ENCODE results near the gene MIPEP.
"Not testable (repeated sequence)": the region's sequence is repeated elsewhere in the genome, so short reads cannot be mapped to it uniquely, and the experiment has no call there.

MIPEP gene

DNA sequence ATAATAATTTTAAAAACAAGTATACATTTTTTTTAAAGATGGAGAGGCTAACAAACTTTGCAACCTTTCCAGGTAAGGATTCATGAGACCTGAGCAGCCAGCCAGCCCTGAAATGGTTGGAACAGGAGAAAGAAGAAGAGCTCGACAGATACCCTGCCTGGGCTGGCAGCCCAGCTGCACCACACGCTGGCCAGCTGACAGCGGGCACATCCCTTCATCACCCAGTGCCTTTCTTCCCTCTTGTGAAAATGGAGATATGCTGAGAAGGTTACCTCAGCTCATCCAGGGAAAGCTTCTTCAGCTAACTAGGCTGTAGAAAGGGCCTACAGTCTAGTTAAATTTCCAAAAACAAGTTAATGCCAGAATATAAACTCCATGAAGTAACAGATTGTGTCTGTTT lies 4.8 kb downstream of the MIPEP start:
- peak in 1 of 2 donors; percentile 6 for DNase-seq

- DNase-seq: peak in 1 of 2 donors; percentile 28
Measured at GRCh38 chr13:23883255-23883654, 5.9 kb downstream of the MIPEP start.

DNA sequence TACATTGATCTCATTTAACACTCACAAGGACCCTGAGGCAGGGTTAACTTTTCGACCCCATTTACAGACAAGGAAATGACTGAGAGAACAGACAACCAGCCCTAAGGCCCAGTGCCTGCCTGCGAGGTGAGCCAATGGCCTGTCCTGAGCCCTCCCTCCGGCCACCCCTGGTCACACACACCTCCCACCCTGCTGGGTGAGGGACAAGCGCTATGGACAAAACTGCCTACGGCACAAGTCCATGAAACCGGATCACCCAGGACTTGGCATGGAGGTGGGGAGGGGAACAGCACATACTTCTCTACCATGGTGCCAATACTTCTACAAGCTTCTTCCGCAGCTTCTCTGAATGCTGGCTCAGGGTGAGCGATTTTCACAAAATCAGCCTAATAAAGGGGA lies 7.8 kb downstream of the MIPEP start:
- not testable (repeated sequence) for DNase-seq

DNA sequence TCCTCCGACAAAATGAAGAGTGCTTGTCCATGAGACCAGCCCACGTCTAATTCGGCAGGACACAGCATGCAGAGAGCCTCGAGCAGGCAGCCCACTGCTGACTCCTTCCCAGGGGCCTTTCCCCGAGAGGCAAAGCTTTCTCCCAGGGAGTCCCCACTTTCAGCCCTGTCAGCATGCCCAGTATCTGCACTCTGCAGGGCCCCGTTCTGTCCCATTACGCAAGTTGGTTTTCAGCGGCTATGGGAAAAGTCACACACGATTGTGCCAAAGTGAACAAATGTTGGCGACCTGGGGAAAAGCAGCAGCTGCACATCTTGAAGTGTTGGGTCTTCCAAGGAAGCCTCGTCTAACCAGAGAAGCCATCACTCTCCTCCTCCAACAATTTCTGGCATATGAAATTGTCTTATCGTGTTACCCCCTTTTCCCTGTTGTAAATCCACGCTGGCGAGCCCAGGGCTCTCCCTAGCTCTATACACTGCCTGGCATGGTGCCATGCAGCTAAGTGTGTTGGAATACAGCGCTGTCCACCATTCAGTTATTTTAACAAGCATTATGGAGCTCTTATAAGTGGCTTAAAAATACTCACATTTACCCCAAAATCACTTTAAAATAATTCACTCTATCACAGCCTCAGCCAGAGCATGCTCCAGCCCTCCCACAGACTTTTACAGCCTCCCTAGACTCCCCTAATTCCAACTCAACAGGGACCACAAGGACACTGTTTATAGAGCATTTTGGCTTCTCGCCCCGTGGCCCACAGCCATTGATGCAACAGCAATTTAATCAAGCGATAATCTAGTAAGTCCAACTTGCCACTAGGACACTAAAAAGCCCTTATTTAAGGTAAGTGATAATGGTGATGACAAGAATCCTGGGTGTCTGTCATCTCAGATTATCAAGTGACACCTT lies 8.5 kb downstream of the MIPEP start:
- DNase-seq: not testable (repeated sequence)

DNA sequence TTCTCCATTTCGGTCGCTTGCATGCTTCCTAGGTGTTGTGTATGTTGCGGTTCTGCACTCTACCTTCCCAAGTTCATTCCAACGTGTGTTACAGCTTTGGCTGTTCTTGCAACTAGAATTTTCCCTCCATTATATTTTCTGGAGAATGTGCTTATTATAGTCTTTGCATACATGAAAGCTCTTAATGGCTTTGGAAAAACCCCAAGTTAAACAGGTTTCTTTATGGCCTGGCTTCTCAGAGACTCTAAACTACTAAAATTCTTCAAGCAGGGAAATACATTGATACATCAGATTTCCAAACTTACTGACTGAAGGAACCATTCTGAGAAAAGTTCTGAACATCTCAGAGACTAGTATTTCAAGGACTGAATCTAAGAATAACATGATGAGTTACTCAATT lies 11.9 kb downstream of the MIPEP start:
- no peak for DNase-seq

DNA sequence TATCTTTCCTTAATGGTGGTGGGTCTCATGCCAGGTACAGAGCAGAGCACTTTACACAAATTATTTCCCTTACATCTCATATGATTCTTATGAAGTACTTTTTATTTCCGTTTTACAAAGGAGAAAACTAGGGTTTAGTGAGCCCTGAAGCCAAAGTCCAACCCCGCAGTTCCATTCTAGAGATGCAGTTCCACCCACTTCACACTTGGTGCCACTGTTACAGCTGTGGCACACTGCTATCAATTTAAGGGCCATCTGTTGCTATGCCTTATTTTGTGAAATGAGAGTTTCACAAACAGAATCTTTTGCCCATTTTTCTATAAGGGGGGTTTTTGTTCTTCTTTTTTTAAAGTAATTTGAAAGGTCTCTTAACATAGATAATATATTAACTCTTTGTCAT lies 12.9 kb downstream of the MIPEP start:
- peak in 1 of 2 donors; percentile 38 for DNase-seq

GRCh38 chr13:23871616-23872220 lies 17.5 kb downstream of the MIPEP start:
- peak in 1 of 2 donors; percentile 61 for DNase-seq

- DNase-seq: no peak
Measured at GRCh38 chr13:23870356-23871140, 18.7 kb downstream of the MIPEP start.

GRCh38 chr13:23868521-23868920 lies 20.7 kb downstream of the MIPEP start:
- no peak for DNase-seq

DNA sequence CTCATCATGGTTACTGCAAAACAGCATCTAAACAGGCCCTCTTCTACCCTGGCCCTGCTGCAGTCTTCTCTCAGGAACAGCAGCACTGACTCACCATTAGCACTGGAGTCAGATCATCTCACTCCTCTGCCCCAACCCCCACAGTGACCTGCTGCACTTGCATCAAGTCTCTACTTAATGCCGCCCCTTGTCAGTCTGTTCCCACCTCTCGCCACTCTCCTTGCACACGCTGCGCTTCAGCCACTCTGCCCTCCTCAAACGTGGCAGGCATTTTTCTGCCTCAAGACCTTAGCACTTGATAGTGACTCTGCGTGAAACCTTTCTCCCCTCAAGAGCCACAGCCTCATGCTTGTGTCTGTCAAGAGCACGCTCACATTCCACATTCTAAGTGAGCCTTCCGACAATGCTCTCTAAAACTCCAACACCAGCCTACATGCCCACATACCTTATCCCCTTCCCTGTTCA lies 22.1 kb downstream of the MIPEP start:
- no peak for DNase-seq

GRCh38 chr13:23866420-23867026 lies 22.7 kb downstream of the MIPEP start:
- no peak for DNase-seq

DNA sequence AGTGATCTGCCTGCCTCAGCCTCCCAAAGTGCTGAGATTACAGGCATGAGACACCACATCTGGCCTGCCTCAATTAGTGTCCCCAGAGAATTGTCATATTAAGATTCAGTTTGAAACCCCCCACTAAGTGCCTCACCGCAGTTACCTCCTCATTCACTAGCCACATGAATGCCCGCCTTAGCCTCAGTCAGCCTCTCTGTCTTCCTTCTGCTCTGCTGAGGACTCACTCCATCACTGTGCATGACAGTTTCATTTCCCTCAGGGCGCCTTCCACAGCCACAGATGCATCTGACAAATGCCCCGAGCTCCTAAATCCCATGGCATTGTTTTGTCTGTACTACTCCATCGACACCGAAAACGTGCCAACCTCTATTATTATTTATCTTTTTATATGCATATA lies 23.3 kb downstream of the MIPEP start:
- DNase-seq: no peak

DNA sequence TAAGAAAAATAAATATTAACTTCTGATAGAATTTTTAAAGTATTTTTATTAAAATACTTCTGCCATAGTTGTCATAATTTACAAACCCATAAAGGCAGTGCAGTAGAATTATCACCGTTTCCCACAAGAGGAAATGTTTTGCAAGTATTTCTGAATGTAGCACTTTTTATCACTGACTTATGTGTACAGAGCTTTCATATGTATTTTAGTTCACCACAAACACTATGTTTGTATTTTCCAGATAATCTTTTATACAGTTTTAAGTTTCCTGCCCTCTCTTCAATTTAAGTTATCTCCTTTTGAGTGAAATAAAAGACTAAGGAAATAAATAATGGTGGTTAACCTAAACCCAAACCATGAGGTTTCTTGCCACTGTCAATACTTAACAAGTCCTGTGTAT lies 24.2 kb downstream of the MIPEP start:
- DNase-seq: no peak

DNA sequence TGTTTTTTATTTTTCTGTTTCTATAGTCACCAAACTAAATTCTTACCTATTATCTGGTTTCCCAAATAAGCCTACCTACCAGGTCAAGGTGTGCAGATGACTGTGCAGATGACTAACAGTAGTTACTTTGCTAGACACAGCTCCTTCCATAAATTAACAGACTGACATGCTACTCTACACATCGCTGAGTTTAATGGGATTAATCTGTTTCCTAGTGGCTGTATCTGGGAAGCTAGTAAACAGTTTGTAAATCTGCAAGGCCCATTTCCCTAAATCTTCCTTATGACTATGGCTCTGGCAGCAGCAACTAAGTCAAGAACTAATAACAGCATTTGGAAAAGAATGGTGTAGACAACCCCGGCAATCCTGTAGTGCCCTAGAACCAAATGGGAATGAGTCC lies 27.9 kb downstream of the MIPEP start:
- no peak for DNase-seq

DNA sequence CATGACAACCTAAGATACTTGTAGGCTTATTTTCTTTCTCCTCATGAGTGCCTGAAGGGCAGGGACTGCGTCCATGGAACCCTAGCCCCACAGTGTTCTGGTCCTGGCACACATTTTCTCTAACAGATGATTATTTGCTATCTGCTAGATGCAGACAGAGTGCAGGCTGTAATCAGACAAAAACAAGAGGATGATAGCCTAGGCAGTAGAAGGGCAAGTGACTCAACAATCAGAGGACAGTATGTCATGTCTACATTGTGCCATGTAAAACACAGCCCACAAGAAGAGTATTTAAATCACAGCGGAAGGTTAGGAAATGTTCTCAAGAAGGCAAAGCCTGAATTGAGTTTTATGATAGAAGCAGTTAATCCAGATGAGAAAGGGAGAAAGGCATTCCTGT lies 29.3 kb downstream of the MIPEP start:
- no peak for DNase-seq

- no peak for DNase-seq
Measured at GRCh38 chr13:23859455-23859854, 29.7 kb downstream of the MIPEP start.

- no peak for DNase-seq
Measured at GRCh38 chr13:23858546-23858945, 30.7 kb downstream of the MIPEP start.

GRCh38 chr13:23856008-23856750 lies 33.0 kb downstream of the MIPEP start:
- DNase-seq: peak; percentile 21 to 48

GRCh38 chr13:23855360-23855759 lies 33.8 kb downstream of the MIPEP start:
- DNase-seq: no peak

DNA sequence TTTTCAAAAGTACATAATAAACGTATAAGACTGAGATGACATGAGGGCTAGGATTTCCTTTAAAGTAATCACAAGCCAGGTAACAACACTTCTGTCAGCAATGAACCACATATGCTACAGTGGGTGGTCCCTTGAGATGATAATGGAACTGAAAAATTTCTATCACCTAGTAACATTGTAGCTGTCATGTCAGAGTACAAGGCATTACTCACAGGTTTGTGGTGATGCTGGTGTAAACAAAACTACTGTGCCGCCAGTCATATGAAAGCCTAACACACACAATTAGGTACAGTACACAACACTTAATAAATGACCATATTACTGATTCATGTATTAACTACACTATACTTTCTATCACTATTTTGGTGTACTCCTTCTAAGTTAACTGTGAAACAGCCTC lies 36.8 kb downstream of the MIPEP start:
- DNase-seq: no peak

- no peak for DNase-seq
Measured at GRCh38 chr13:23851106-23851505, 38.1 kb downstream of the MIPEP start.

DNA sequence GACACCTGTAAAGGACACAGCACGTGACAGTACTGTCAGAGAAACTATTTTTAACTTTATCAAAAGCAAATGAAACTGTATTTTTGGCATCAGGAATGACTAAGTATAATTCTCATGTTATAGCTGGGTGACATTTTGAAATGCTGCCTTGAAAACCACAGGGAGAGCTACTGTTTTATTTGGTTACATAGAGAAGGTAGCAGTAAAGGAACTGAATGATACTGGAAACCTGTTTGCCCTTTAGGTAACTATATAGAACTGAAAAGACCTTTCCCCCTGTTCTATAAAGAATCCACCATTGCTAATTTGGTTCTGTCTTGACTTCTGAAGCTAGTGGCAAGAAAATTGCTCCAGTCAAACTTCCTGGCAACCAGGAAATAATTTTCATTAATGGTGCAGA lies 39.1 kb downstream of the MIPEP start:
- DNase-seq: no peak
